Measurements from ENCODE around the gene LAPTM5.

The LAPTM5 gene

GRCh38 chr1:30804352-30804751 is 46.8 kb upstream of the LAPTM5 start (continued):
- TF ChIP-seq, protein P1, sequence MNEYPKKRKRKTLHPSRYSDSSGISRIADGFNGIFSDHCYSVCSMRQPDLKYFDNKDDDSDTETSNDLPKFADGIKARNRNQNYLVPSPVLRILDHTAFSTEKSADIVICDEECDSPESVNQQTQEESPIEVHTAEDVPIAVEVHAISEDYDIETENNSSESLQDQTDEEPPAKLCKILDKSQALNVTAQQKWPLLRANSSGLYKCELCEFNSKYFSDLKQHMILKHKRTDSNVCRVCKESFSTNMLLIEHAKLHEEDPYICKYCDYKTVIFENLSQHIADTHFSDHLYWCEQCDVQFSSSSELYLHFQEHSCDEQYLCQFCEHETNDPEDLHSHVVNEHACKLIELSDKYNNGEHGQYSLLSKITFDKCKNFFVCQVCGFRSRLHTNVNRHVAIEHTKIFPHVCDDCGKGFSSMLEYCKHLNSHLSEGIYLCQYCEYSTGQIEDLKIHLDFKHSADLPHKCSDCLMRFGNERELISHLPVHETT (tag by site-specific recombination; IDR thresholded peaks at IDR 0.05): no peak
- TF ChIP-seq ZNF776 (tag by site-specific recombination; IDR thresholded peaks at IDR 0.05; ENCODE audit: borderline replicate concordance): no peak

- Histone ChIP-seq H3K9me3 (ENCODE audit: control insufficient read depth, insufficient read depth, low read depth, low read length) (no peaks in the 10 kb centered on the region), H3K27ac (ENCODE audit: extremely low read depth, low read depth, low read length) (no peak overlapping the region), H3K4me1 (ENCODE audit: control insufficient read depth, insufficient read depth, low read length) (peaks cover 6% of the 10 kb centered on the region; the same call in 1 of the 2 replicates), H3K36me3 (ENCODE audit: control insufficient read depth in 2 of 2, insufficient read depth in 1 of 2, low read length in 2 of 2) (no peaks in the 10 kb centered on the region), H3K4me3 (ENCODE audit: low read depth, low read length) (no peak overlapping the region)
- TF ChIP-seq ZBTB48 (tag by site-specific recombination; IDR thresholded peaks at IDR 0.05) (0 out of 2 replicates have a peak, but pooled peaks have one; percentile 33), SP2 (tag by site-specific recombination; IDR thresholded peaks at IDR 0.05) (no peak), PRDM1 (tag by site-specific recombination; IDR thresholded peaks at IDR 0.05) (peak; percentile 53; the same call in 1 of the 2 replicates)
- ChIA-PET CTCF (interaction anchor here (0.8 to 16.7 kb wide), 12 partner anchors 8 to 128 kb away, joined by 3 to 434 read pairs (median 42); partner anchors contain the start of gene LAPTM5), POLR2A (no interaction called here)
These were observed 46.0 kb upstream of the LAPTM5 start for GRCh38 chr1:30803562-30803961.

- Histone ChIP-seq H3K36me3 (ENCODE audit: control insufficient read depth in 2 of 2, insufficient read depth in 1 of 2, low read length in 2 of 2) (no peaks in the 10 kb centered on the region), H3K4me3 (ENCODE audit: low read depth, low read length) (no peak overlapping the region), H3K4me1 (ENCODE audit: control insufficient read depth, insufficient read depth, low read length) (no peaks in the 10 kb centered on the region), H3K27ac (ENCODE audit: extremely low read depth, low read depth, low read length) (no peak overlapping the region), H3K9me3 (ENCODE audit: control insufficient read depth, insufficient read depth, low read depth, low read length) (no peaks in the 10 kb centered on the region)
- POLR2A ChIA-PET: interaction anchor here (0.7 to 2.2 kb wide), 6 partner anchors 22 to 132 kb away, joined by 3 to 6 read pairs (median 4); partner anchors contain the start of gene SDC3
- CTCF ChIA-PET: interaction anchor here (0.6 to 16.7 kb wide), 55 partner anchors 9 to 996 kb away, joined by 3 to 434 read pairs (median 5); partner anchors contain the start of genes MATN1 and SDC3
- TF ChIP-seq ZNF645 (tag by site-specific recombination; IDR thresholded peaks at IDR 0.05): no peak
- no peak for TF ChIP-seq ZBTB20 (tag by site-specific recombination; IDR thresholded peaks at IDR 0.05)
- TF ChIP-seq ZBTB7A (tag by site-specific recombination; IDR thresholded peaks at IDR 0.05; ENCODE audit: low read depth): no peak
- no peak for TF ChIP-seq ZNF768 (tag by site-specific recombination; IDR thresholded peaks at IDR 0.05)
- TF ChIP-seq ZNF530 (tag by site-specific recombination; IDR thresholded peaks at IDR 0.05; ENCODE audit: low read depth): no peak
- TF ChIP-seq ZNF211 (tag by site-specific recombination; IDR thresholded peaks at IDR 0.05; ENCODE audit: low read depth): no peak
- TF ChIP-seq ZNF629 (tag by site-specific recombination; IDR thresholded peaks at IDR 0.05): no peak
- no peak for TF ChIP-seq ZNF48 (tag by site-specific recombination; IDR thresholded peaks at IDR 0.05)
- TF ChIP-seq, protein P2, sequence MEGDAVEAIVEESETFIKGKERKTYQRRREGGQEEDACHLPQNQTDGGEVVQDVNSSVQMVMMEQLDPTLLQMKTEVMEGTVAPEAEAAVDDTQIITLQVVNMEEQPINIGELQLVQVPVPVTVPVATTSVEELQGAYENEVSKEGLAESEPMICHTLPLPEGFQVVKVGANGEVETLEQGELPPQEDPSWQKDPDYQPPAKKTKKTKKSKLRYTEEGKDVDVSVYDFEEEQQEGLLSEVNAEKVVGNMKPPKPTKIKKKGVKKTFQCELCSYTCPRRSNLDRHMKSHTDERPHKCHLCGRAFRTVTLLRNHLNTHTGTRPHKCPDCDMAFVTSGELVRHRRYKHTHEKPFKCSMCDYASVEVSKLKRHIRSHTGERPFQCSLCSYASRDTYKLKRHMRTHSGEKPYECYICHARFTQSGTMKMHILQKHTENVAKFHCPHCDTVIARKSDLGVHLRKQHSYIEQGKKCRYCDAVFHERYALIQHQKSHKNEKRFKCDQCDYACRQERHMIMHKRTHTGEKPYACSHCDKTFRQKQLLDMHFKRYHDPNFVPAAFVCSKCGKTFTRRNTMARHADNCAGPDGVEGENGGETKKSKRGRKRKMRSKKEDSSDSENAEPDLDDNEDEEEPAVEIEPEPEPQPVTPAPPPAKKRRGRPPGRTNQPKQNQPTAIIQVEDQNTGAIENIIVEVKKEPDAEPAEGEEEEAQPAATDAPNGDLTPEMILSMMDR (tag by site-specific recombination; IDR thresholded peaks at IDR 0.05): peak; percentile 88
- peak; percentile 28; the same call in 1 of the 2 replicates for TF ChIP-seq IKZF3 (tag by site-specific recombination; IDR thresholded peaks at IDR 0.05)
- no peak for TF ChIP-seq ZNF423 (tag by site-specific recombination; IDR thresholded peaks at IDR 0.05)
- no peak for TF ChIP-seq ZNF324 (tag by site-specific recombination; IDR thresholded peaks at IDR 0.05)
- no peak for TF ChIP-seq KLF9 (tag by site-specific recombination; IDR thresholded peaks at IDR 0.05; ENCODE audit: low read depth)
- no peak for TF ChIP-seq ZNF600 (tag by site-specific recombination; IDR thresholded peaks at IDR 0.05)
- no peak for TF ChIP-seq ZNF501 (tag by site-specific recombination; IDR thresholded peaks at IDR 0.05)
- TF ChIP-seq ZNF654 (tag by site-specific recombination; IDR thresholded peaks at IDR 0.05; ENCODE audit: low read depth): peak; percentile 95
- TF ChIP-seq ZNF146 (tag by site-specific recombination; IDR thresholded peaks at IDR 0.05): no peak
- TF ChIP-seq ZNF174 (tag by site-specific recombination; IDR thresholded peaks at IDR 0.05): no peak
- no peak for TF ChIP-seq REPIN1 (tag by site-specific recombination; IDR thresholded peaks at IDR 0.05; ENCODE audit: low read depth)
- TF ChIP-seq ZNF202 (tag by site-specific recombination; IDR thresholded peaks at IDR 0.05; ENCODE audit: borderline replicate concordance): no peak
- no peak for TF ChIP-seq ZNF248 (tag by site-specific recombination; IDR thresholded peaks at IDR 0.05)
- no peak for TF ChIP-seq ZNF785 (tag by site-specific recombination; IDR thresholded peaks at IDR 0.05)
- no peak for TF ChIP-seq ZNF555 (tag by site-specific recombination; conservative IDR thresholded peaks at IDR 0.05)
- peak; percentile 50; the same call in 1 of the 2 replicates for TF ChIP-seq ZSCAN30 (tag by site-specific recombination; IDR thresholded peaks at IDR 0.05)
- TF ChIP-seq, protein P3, sequence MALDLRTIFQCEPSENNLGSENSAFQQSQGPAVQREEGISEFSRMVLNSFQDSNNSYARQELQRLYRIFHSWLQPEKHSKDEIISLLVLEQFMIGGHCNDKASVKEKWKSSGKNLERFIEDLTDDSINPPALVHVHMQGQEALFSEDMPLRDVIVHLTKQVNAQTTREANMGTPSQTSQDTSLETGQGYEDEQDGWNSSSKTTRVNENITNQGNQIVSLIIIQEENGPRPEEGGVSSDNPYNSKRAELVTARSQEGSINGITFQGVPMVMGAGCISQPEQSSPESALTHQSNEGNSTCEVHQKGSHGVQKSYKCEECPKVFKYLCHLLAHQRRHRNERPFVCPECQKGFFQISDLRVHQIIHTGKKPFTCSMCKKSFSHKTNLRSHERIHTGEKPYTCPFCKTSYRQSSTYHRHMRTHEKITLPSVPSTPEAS (tag by site-specific recombination; IDR thresholded peaks at IDR 0.05): no peak
- no peak for TF ChIP-seq ZNF791 (tag by site-specific recombination; IDR thresholded peaks at IDR 0.05)
These were observed 44.2 kb upstream of the LAPTM5 start for GRCh38 chr1:30801771-30802198.

Data from HEK293 (cell line).